Stimulated activated CD8-positive, alpha-beta memory T cell treated with anti-CD3 and anti-CD28 coated beads, Interleukin-7, amount 100 ng/mL, for 4 hours (primary cell): Measurements from ENCODE around the gene ASTN2.

ENCODE experiments used
- DNase-seq, 2 donors: peaks; one replicate each; pipeline ENCODE4 v3.0.0-alpha.2; 2020; ENCODE audit warnings: low read depth in 2 of 2

Gene ASTN2

GRCh38 chr9:117018966-117019617 is 395.8 kb downstream of the ASTN2 start:
- no peak for DNase-seq

DNA sequence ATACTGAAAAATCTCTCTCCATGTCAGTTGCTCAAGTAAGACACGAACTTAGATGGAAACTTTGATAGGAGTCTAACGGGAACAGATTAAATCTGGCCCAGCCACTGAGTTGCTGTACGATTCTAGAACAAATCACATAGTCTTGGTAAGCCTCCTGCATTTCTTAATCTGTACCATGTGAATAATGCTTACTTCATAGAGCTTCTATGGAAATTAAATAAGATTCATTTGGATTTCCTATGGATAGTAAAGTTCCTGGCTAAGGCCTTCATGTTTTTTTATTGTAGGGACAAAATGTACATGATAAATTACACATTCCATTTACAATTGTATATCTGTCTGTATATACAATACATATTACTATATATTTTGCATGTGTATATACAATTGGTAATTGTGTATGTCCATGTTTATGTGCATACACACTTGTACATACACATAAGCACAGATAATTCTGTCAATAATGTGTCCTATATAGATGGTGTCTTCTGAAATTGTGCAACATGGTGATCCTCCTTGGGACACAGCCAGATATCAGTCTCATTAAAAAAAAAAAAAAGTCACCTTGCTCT is 397.4 kb downstream of the ASTN2 start:
- no peak for DNase-seq

- DNase-seq = no peak
Measured at GRCh38 chr9:117014061-117014460, 400.8 kb downstream of the ASTN2 start.

- DNase-seq = no peak
Measured at GRCh38 chr9:117013440-117013995, 401.3 kb downstream of the ASTN2 start.

- DNase-seq = no peak
Measured at GRCh38 chr9:117010061-117010460, 404.8 kb downstream of the ASTN2 start.

DNA sequence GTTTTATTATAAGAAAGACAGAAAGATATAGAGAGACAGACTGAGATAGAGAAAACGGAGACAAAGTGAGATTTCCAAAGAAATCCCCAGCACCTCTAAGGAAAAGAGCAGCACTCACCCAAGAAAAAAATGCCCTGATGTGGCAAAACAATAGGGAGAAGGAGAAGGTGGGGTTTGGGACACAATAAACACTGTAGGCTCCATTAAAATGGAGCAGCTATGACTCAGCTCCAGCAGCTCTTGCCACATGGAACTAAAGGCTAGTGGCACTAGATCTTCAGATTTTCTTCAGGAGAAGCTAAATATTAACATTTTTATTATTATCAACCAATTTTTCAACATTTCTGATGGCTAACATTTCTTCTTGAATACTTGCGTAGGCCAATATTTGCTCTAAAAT is 406.0 kb downstream of the ASTN2 start:
- DNase-seq = no peak

GRCh38 chr9:117008461-117008860 is 406.4 kb downstream of the ASTN2 start:
- DNase-seq = no peak

DNA sequence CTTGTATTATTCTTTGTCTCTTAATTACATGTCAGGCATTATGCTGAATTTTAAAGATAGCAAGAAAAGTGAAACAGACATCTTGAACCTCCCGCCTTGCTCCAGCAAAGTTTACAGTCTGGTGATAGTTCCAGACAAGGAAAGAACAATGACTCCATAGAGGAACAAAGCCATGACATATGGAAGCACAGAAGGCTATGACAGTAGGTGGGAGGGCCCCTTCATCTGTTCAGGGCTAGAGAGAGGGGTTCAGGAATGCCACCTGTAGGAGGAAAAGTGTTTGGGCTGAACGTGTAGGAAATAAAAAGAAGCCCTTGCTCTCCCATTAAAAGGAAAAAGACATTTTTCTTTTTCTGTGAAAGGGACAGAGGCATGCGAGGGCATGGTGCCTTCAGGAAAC is 412.2 kb downstream of the ASTN2 start:
- DNase-seq = no peak

- no peak for DNase-seq
Measured at GRCh38 chr9:117000834-117001233, 414.0 kb downstream of the ASTN2 start.

DNA sequence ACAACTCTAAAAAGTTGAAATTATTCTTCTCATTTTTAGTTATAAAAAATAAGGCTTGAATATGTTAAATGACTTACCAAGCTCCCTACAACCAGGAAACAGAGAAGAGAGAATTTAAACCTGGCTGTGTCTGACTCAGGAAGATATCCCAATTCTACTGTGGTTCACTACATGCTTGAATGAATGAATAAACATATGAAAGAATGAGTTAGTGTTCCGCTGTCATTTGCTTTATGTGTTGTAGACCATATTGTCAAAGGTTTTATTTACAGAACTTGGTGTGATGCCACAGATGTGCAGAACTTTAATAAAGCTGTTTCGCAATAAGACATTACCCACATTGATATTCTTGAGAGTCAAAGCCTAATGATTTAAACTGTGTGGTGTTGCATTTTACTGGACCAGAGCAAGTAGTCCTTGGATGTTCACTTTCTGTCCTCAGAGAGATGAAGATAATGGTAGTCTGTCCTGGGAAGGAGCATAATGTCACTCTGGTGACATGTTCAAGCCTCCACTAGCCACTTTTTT is 414.6 kb downstream of the ASTN2 start:
- no peak for DNase-seq

DNA sequence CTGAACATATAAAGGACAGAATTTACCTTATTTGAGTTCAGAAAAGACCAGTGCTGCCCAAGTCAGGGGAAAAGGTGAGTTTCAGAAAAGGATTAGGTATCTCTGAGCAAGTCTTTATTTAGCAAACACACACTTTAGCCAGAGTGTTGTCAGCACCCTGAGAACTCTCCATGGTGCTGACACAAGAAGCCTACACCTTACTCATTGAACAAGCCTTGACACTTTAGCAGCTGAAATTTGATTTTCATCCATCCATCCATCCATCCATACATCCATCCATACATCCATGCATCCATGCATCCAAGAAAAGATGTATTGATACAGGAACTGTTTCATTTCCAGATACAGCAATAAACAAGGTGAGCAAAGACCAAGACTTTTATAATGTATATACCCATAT is 416.6 kb downstream of the ASTN2 start:
- no peak for DNase-seq

DNA sequence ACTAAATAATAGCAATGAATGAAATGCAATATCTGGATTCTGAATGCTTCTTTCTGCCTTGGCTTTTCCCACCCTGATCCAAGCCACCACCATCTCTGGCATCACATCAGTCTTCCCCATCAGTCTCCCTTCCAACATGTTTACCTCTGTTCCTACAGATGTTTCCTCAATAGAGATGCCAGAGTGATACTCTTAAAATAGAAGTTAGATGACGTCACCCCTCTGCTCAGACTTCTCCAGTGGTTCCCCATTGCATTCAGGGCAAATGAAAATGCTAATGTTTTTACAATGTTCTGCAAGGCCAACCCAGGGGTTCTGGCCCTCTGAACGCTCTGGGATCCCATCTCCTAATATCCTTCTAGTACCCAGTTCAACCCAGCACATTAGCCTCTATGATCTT is 422.0 kb downstream of the ASTN2 start:
- no peak for DNase-seq

GRCh38 chr9:116991051-116991450 is 423.8 kb downstream of the ASTN2 start:
- no peak for DNase-seq

DNA sequence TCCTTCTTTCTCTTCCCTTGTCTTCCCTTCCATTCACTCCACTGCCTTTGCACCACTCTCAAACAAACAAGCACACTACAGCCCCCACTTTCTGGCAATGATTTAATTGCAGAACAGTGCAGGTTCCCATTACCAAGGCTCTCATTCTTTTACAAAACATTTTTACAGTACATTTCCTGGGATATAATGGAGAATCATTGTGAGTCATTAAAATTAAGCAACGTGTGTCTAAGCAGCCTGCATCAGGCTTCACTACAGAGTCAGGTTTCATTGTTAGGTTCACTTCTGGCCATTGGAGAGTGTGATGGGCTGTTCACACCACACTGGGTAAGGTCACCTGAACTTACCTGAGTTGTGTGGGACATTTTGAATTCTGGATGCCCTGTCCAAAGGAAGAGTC is 424.3 kb downstream of the ASTN2 start:
- DNase-seq = no peak

DNA sequence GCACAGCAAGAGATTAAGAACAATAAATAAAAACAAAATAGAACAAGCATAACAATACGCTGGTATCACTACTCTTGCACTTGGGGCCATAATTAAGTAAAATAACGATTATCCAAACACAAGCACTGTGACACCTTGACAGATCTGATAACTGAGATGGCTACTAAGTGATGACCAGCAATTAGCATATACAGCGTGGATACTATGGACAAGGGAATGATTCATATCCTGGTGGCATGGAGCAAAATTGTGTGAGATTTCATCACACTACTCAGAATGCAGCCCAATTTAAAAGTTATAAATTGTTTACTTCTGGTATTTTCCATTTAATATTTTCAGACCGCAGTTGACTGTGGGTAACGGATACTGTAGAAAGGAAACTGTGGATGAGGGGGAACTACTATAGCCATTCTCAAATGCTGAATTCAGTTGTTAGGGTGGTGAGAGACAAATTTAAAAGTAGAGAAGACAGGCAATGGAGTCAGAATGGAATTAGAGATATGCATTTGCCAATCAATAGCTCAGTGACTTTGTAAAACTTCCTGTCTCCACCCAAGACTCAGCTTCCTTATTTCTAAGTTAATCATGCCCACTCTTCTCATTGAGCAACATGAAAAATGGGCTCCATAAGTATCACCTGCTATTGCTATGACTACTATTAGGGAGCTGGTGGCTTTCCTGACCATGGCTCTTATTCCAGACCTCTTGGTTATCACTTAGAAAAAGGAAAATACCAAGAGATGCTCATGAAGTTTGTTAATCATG is 427.0 kb downstream of the ASTN2 start:
- DNase-seq = no peak

DNA sequence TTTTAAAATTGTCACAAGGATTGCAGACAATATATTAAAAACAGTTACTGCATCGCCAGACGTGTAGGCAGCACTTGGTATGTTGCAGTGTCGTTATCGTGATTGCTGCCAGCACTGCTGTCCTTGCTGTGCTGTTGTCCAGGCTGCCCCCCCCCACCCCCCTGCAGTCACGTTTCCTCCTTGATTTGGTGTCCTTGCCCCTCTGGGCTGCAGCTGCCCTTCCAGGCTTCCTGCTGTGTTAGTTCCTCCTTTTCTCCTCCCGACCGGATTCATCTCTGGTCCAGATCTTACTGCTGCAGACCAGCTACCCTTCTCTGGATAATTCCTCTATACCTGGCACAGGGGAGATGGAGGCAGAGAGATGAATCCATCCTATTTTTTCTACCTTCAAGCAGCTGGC is 428.8 kb downstream of the ASTN2 start:
- no peak for DNase-seq

- no peak for DNase-seq
Measured at GRCh38 chr9:116985596-116985995, 429.3 kb downstream of the ASTN2 start.

GRCh38 chr9:116984111-116984510 is 430.7 kb downstream of the ASTN2 start:
- no peak for DNase-seq

- no peak for DNase-seq
Measured at GRCh38 chr9:116980582-116981120, 434.2 kb downstream of the ASTN2 start.

DNA sequence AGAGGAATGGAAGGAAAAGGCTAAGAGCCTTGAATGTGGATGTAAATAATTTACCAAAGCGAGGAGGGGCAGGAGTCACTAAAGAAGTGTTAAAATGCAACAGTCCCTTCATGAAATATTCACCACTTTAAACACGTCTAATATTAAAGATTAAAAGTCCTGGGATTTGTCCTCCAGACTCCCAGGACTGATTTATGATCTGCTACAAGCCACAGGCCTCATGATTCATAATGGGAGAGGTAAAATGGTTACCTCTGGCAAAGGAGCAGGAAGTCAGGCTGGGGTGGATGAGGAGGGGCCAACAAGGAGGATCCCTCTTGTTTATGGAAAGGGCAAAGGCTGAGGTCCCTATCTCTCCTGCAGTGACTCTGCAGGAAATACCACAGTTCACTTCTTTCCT is 435.4 kb downstream of the ASTN2 start:
- DNase-seq = no peak

GRCh38 chr9:116978155-116978554 is 436.7 kb downstream of the ASTN2 start:
- no peak for DNase-seq

GRCh38 chr9:116975126-116975525 is 439.7 kb downstream of the ASTN2 start:
- DNase-seq = no peak
